Breast epithelium (tissue), 3 donors: Measurements from ENCODE around the gene RALY.

Source experiments
- POLR2AphosphoS5 ChIP-seq, 3 donors: sonication (generic); formaldehyde crosslinking; IDR thresholded peaks; one replicate each; pipeline ENCODE4 v1.6.1; 2017; ENCODE audit warnings: antibody characterized with exemption in 3 of 3
- TF ChIP-seq, protein P1 (sequence below), 3 donors: fragments of 450-650 bp; IDR thresholded peaks; one replicate each; pipeline ENCODE4 v1.5.1; 2016 to 2017; ENCODE audit warnings: antibody characterized with exemption in 3 of 3, mild to moderate bottlenecking in 3 of 3, moderate library complexity in 3 of 3

DNA sequence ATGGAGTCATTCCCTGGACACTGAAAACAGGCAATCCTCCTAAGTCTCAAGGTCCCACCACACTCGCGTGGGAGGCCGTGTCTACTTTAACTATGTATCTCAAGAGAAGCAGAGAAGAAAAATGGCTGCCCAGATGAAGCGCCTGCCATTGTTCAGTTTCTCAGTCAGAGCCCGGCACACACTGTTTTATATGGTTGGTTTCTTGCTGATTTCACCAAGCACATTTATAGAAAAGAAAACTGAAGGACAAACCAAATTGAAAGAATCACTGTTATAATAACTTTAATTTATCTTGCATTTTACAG, 95.4 kb downstream of the RALY start:
- TF ChIP-seq, protein P1, sequence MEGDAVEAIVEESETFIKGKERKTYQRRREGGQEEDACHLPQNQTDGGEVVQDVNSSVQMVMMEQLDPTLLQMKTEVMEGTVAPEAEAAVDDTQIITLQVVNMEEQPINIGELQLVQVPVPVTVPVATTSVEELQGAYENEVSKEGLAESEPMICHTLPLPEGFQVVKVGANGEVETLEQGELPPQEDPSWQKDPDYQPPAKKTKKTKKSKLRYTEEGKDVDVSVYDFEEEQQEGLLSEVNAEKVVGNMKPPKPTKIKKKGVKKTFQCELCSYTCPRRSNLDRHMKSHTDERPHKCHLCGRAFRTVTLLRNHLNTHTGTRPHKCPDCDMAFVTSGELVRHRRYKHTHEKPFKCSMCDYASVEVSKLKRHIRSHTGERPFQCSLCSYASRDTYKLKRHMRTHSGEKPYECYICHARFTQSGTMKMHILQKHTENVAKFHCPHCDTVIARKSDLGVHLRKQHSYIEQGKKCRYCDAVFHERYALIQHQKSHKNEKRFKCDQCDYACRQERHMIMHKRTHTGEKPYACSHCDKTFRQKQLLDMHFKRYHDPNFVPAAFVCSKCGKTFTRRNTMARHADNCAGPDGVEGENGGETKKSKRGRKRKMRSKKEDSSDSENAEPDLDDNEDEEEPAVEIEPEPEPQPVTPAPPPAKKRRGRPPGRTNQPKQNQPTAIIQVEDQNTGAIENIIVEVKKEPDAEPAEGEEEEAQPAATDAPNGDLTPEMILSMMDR (IDR thresholded peaks at IDR 0.05) = no peak
- no peak for TF ChIP-seq POLR2AphosphoS5 (IDR thresholded peaks at IDR 0.05)
